ENCODE measurements around the gene MAPRE3.

Gene MAPRE3

DNA sequence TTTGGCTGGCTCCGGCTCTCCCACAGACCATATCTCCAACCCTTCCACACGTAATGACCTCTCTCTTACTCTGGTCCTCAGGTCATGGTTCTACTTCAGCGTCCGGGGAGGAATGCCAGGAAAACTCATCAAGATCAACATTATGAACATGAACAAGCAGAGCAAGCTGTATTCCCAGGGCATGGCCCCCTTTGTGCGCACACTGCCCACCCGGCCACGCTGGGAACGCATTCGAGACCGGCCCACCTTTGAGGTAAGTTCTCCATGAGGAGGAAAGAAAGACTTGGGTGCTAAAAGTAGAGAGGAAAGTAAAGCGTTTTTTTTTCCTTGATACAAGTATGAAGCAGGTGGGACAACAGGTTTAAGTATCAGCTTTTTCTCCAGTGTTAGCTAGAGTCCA is 82.9 kb downstream of the MAPRE3 start:
- no peak overlapping the region for H3K4me3 ChIP-seq (ENCODE audit: low read depth, low read length)
- no peaks in the 10 kb centered on the region for H3K27me3 ChIP-seq (ENCODE audit: control insufficient read depth, insufficient read depth, low read length)
- H3K9me3 ChIP-seq (ENCODE audit: control insufficient read depth, insufficient read depth, low read length) = no peaks in the 10 kb centered on the region
- peaks cover 21% of the 10 kb centered on the region for H3K36me3 ChIP-seq (ENCODE audit: control insufficient read depth, insufficient read depth, low read length)
- peaks cover 2% of the 10 kb centered on the region for H3K4me1 ChIP-seq (ENCODE audit: control insufficient read depth, insufficient read depth, low read length)
- no peak overlapping the region for H3K9ac ChIP-seq (ENCODE audit: low read depth, low read length)

DNA sequence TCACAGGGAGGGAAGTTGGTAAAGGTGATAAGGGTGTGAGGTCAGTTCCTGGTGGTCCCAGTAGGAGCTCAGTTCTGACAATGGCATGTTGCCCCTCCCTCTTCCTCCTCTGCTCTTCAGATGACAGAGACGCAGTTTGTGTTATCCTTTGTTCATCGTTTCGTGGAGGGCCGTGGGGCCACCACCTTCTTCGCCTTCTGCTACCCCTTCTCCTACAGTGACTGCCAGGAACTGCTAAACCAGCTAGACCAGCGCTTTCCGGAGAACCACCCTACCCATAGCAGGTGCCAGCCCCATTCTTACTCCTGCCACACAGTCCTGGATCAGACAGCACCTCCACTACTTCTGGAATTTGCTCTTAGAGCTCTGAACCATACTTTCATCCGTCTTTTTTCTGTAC is 83.3 kb downstream of the MAPRE3 start:
- H3K9me3 ChIP-seq (ENCODE audit: control insufficient read depth, insufficient read depth, low read length) = no peaks in the 10 kb centered on the region
- H3K36me3 ChIP-seq (ENCODE audit: control insufficient read depth, insufficient read depth, low read length) = peaks cover 22% of the 10 kb centered on the region
- peaks cover 2% of the 10 kb centered on the region for H3K4me1 ChIP-seq (ENCODE audit: control insufficient read depth, insufficient read depth, low read length)
- no peaks in the 10 kb centered on the region for H3K27me3 ChIP-seq (ENCODE audit: control insufficient read depth, insufficient read depth, low read length)
- H3K4me3 ChIP-seq (ENCODE audit: low read depth, low read length) = no peak overlapping the region
- H3K9ac ChIP-seq (ENCODE audit: low read depth, low read length) = no peak overlapping the region

- Histone ChIP-seq H3K9ac (ENCODE audit: low read depth, low read length) (no peak overlapping the region), H3K4me3 (ENCODE audit: low read depth, low read length) (no peak overlapping the region), H3K4me1 (ENCODE audit: control insufficient read depth, insufficient read depth, low read length) (no peaks in the 10 kb centered on the region), H3K9me3 (ENCODE audit: control insufficient read depth, insufficient read depth, low read length) (no peaks in the 10 kb centered on the region), H3K36me3 (ENCODE audit: control insufficient read depth, insufficient read depth, low read length) (peaks cover 29% of the 10 kb centered on the region), H3K27me3 (ENCODE audit: control insufficient read depth, insufficient read depth, low read length) (no peaks in the 10 kb centered on the region)
These were observed 84.3 kb downstream of the MAPRE3 start for GRCh38 chr2:27054721-27055120.

- Histone ChIP-seq H3K9ac (ENCODE audit: low read depth, low read length) (no peak overlapping the region), H3K36me3 (ENCODE audit: control insufficient read depth, insufficient read depth, low read length) (peaks cover 29% of the 10 kb centered on the region), H3K4me1 (ENCODE audit: control insufficient read depth, insufficient read depth, low read length) (no peaks in the 10 kb centered on the region), H3K9me3 (ENCODE audit: control insufficient read depth, insufficient read depth, low read length) (no peaks in the 10 kb centered on the region), H3K4me3 (ENCODE audit: low read depth, low read length) (no peak overlapping the region), H3K27me3 (ENCODE audit: control insufficient read depth, insufficient read depth, low read length) (no peaks in the 10 kb centered on the region)
These were observed 86.7 kb downstream of the MAPRE3 start for GRCh38 chr2:27057184-27057583.

GRCh38 chr2:27058210-27058609 is 87.8 kb downstream of the MAPRE3 start:
- H3K4me3 ChIP-seq (ENCODE audit: low read depth, low read length) = no peak overlapping the region
- H3K9me3 ChIP-seq (ENCODE audit: control insufficient read depth, insufficient read depth, low read length) = no peaks in the 10 kb centered on the region
- H3K4me1 ChIP-seq (ENCODE audit: control insufficient read depth, insufficient read depth, low read length) = no peaks in the 10 kb centered on the region
- peaks cover 33% of the 10 kb centered on the region for H3K36me3 ChIP-seq (ENCODE audit: control insufficient read depth, insufficient read depth, low read length)
- no peak overlapping the region for H3K9ac ChIP-seq (ENCODE audit: low read depth, low read length)
- no peaks in the 10 kb centered on the region for H3K27me3 ChIP-seq (ENCODE audit: control insufficient read depth, insufficient read depth, low read length)

DNA sequence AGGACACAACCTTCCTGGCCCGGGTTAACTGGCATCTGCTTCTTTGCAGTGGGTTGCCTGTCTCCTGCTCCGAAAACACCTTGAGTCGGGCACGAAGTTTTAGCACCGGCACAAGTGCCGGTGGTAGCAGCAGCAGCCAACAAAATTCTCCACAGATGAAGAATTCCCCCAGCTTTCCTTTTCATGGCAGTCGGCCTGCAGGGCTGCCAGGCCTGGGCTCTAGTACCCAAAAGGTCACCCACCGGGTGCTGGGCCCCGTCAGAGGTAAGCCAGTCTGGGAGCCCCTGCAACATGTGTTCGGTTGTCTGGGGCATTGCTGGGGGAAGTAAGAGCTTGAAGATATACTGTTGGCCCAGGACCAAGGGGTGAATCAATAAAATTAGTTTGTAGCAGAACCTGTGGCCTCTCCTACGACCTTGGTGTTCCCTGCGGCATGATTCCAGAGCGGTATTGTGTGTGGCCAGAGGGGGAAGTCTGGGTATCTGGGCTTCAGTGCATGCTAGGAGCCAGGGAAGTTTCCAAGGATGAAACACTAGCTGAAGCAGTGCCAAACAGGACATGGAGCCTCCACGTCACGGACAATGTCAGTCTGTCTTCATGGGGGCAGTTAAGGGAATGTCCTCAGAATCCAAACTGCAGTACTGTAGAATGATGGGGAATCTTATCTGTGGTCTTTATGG is 88.8 kb downstream of the MAPRE3 start:
- Histone ChIP-seq H3K36me3 (ENCODE audit: control insufficient read depth, insufficient read depth, low read length) (peaks cover 30% of the 10 kb centered on the region), H3K9me3 (ENCODE audit: control insufficient read depth, insufficient read depth, low read length) (no peaks in the 10 kb centered on the region), H3K9ac (ENCODE audit: low read depth, low read length) (no peak overlapping the region), H3K27me3 (ENCODE audit: control insufficient read depth, insufficient read depth, low read length) (no peaks in the 10 kb centered on the region), H3K4me3 (ENCODE audit: low read depth, low read length) (no peak overlapping the region), H3K4me1 (ENCODE audit: control insufficient read depth, insufficient read depth, low read length) (no peaks in the 10 kb centered on the region)

- Histone ChIP-seq H3K9ac (ENCODE audit: low read depth, low read length) (no peak overlapping the region), H3K4me3 (ENCODE audit: low read depth, low read length) (no peak overlapping the region), H3K27me3 (ENCODE audit: control insufficient read depth, insufficient read depth, low read length) (no peaks in the 10 kb centered on the region), H3K36me3 (ENCODE audit: control insufficient read depth, insufficient read depth, low read length) (peaks cover 24% of the 10 kb centered on the region), H3K4me1 (ENCODE audit: control insufficient read depth, insufficient read depth, low read length) (no peaks in the 10 kb centered on the region), H3K9me3 (ENCODE audit: control insufficient read depth, insufficient read depth, low read length) (no peaks in the 10 kb centered on the region)
These were observed 89.9 kb downstream of the MAPRE3 start for GRCh38 chr2:27060323-27060722.

- no peaks in the 10 kb centered on the region for H3K27me3 ChIP-seq (ENCODE audit: control insufficient read depth, insufficient read depth, low read length)
- H3K9ac ChIP-seq (ENCODE audit: low read depth, low read length) = no peak overlapping the region
- H3K4me1 ChIP-seq (ENCODE audit: control insufficient read depth, insufficient read depth, low read length) = no peaks in the 10 kb centered on the region
- no peak overlapping the region for H3K4me3 ChIP-seq (ENCODE audit: low read depth, low read length)
- peaks cover 24% of the 10 kb centered on the region for H3K36me3 ChIP-seq (ENCODE audit: control insufficient read depth, insufficient read depth, low read length)
- H3K9me3 ChIP-seq (ENCODE audit: control insufficient read depth, insufficient read depth, low read length) = no peaks in the 10 kb centered on the region
These were observed 94.7 kb downstream of the MAPRE3 start for GRCh38 chr2:27065128-27065527.

DNA sequence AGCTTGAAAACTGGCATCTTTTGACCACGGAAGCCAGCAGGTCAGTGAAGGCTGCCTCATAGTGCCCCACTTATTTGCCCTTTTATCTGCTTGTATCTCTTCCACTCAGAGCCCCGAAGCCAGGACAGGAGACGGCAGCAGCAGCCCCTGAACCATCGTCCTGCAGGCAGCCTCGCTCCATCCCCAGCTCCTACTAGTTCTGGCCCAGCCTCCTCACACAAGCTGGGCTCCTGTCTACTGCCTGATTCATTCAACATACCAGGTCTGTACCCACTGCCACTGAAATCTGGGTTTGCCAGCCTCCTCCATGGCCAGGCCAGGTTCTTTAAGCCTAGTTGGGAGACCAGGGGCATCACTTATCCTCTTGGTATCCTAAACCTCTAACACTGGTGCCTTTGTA is 96.9 kb downstream of the MAPRE3 start:
- no peak overlapping the region for H3K9ac ChIP-seq (ENCODE audit: low read depth, low read length)
- peaks cover 4% of the 10 kb centered on the region for H3K4me1 ChIP-seq (ENCODE audit: control insufficient read depth, insufficient read depth, low read length)
- H3K27me3 ChIP-seq (ENCODE audit: control insufficient read depth, insufficient read depth, low read length) = no peaks in the 10 kb centered on the region
- peaks cover 24% of the 10 kb centered on the region for H3K36me3 ChIP-seq (ENCODE audit: control insufficient read depth, insufficient read depth, low read length)
- no peak overlapping the region for H3K4me3 ChIP-seq (ENCODE audit: low read depth, low read length)
- H3K9me3 ChIP-seq (ENCODE audit: control insufficient read depth, insufficient read depth, low read length) = no peaks in the 10 kb centered on the region

GRCh38 chr2:27069436-27069835 is 99.0 kb downstream of the MAPRE3 start:
- Histone ChIP-seq H3K4me1 (ENCODE audit: control insufficient read depth, insufficient read depth, low read length) (peaks cover 4% of the 10 kb centered on the region), H3K27me3 (ENCODE audit: control insufficient read depth, insufficient read depth, low read length) (no peaks in the 10 kb centered on the region), H3K4me3 (ENCODE audit: low read depth, low read length) (no peak overlapping the region), H3K9me3 (ENCODE audit: control insufficient read depth, insufficient read depth, low read length) (no peaks in the 10 kb centered on the region), H3K36me3 (ENCODE audit: control insufficient read depth, insufficient read depth, low read length) (peaks cover 20% of the 10 kb centered on the region), H3K9ac (ENCODE audit: low read depth, low read length) (no peak overlapping the region)

- peaks cover 4% of the 10 kb centered on the region for H3K4me1 ChIP-seq (ENCODE audit: control insufficient read depth, insufficient read depth, low read length)
- H3K27me3 ChIP-seq (ENCODE audit: control insufficient read depth, insufficient read depth, low read length) = no peaks in the 10 kb centered on the region
- H3K9me3 ChIP-seq (ENCODE audit: control insufficient read depth, insufficient read depth, low read length) = no peaks in the 10 kb centered on the region
- no peak overlapping the region for H3K9ac ChIP-seq (ENCODE audit: low read depth, low read length)
- peaks cover 20% of the 10 kb centered on the region for H3K36me3 ChIP-seq (ENCODE audit: control insufficient read depth, insufficient read depth, low read length)
- peak overlapping the region; percentile 99 for H3K4me3 ChIP-seq (ENCODE audit: low read depth, low read length)
These were observed 99.7 kb downstream of the MAPRE3 start for GRCh38 chr2:27069961-27070618.

- H3K27me3 ChIP-seq (ENCODE audit: control insufficient read depth, insufficient read depth, low read length) = no peaks in the 10 kb centered on the region
- peaks cover 20% of the 10 kb centered on the region for H3K36me3 ChIP-seq (ENCODE audit: control insufficient read depth, insufficient read depth, low read length)
- H3K4me3 ChIP-seq (ENCODE audit: low read depth, low read length) = peak overlapping the region; percentile 99
- H3K9ac ChIP-seq (ENCODE audit: low read depth, low read length) = peak overlapping the region; percentile 89
- no peaks in the 10 kb centered on the region for H3K9me3 ChIP-seq (ENCODE audit: control insufficient read depth, insufficient read depth, low read length)
- peaks cover 4% of the 10 kb centered on the region for H3K4me1 ChIP-seq (ENCODE audit: control insufficient read depth, insufficient read depth, low read length)
These were observed 100.3 kb downstream of the MAPRE3 start for GRCh38 chr2:27070653-27071276.
